ENCODE data around the gene NELL1. TPM values are rescaled to one million over a fixed set of nuclear protein-coding genes. Genes with fewer than 3 reads are reported as not detected.

NELL1 gene
- total and polyA plus RNA-seq, 2 donors (not counting 3 experiments of a cell fraction or from before 2014, with no cell fraction given): not detected

DNA sequence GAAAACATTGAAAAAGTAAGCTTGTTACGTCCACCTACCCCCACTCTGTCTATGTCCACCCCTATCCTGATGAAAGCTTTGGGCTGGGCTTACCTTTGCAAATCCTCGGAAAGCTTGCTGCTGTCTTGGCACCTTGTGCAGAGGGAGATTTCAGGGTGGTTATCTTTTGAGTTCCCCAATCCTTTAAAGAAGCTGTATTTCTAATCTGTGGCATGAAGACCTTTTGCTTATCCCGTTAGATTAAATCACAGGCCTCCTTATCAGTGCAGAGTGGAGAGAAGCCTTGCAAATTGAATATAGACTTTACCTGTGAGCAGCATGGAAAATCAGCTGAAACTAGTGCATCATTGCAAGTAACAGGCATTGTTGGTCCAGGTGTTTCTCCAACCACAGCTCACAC is 942.9 kb downstream of the NELL1 start:
- H3K4me1 ChIP-seq (ENCODE audit: control insufficient read depth, extremely low read depth, insufficient read depth, low read length): no peaks in the 10 kb centered on the region
- H3K4me3 ChIP-seq (replicated peaks in 1 of 3; ENCODE audit: insufficient read depth in 1 of 3, low read depth in 1 of 3, low read length in 3 of 3): no peak overlapping the region
- H3K27me3 ChIP-seq (ENCODE audit: control insufficient read depth in 2 of 2, insufficient read depth in 2 of 2, low read length in 2 of 2): no peaks in the 10 kb centered on the region
- no peak for FAIRE-seq
- ChIA-PET CTCF (no interaction called here), POLR2A (no interaction called here)
- no peaks in the 10 kb centered on the region for H4K20me1 ChIP-seq (replicated peaks; ENCODE audit: control insufficient read depth, extremely low read depth, insufficient read depth, low read length)
- no peak overlapping the region for H3K4me2 ChIP-seq (ENCODE audit: insufficient read depth, low read length)
- no peak overlapping the region for H3K27ac ChIP-seq (ENCODE audit: insufficient read depth, low read depth, low read length)
- intact Hi-C loops (cut with micrococcal nuclease): no loop called here
- TF ChIP-seq POLR2A (IDR thresholded peaks at IDR 0.05; ENCODE audit: low read depth, low read length) (no peak), FOS (IDR thresholded peaks at IDR 0.05; ENCODE audit: borderline replicate concordance, insufficient read depth, low read length) (no peak), JUN (IDR thresholded peaks at IDR 0.05; ENCODE audit: borderline replicate concordance, insufficient read depth, insufficient read length, low read depth) (no peak), GATA2 (IDR thresholded peaks at IDR 0.05; ENCODE audit: insufficient read depth, insufficient read length, low read depth, low read length) (no peak), POLR2AphosphoS5 (IDR thresholded peaks at IDR 0.05; ENCODE audit: insufficient read depth, low read depth, low read length) (no peak), EZH2 (IDR thresholded peaks at IDR 0.05; ENCODE audit: borderline replicate concordance, low read depth, low read length, severe bottlenecking) (no peak), MYC (IDR thresholded peaks at IDR 0.05; ENCODE audit: low read depth, low read length) (no peak)
- TF ChIP-seq, protein P1, sequence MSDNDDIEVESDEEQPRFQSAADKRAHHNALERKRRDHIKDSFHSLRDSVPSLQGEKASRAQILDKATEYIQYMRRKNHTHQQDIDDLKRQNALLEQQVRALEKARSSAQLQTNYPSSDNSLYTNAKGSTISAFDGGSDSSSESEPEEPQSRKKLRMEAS (IDR thresholded peaks at IDR 0.05; ENCODE audit: insufficient read depth, insufficient read length): no peak
- no peaks in the 10 kb centered on the region for H3K36me3 ChIP-seq (ENCODE audit: control insufficient read depth in 2 of 2, extremely low read depth in 1 of 2, insufficient read depth in 2 of 2, low read length in 2 of 2)
- dilution Hi-C loops (cut with MboI; ENCODE audit: extremely low pct_ligation_motif_present, low sequenced_read_pairs): no loop called here
- H3K9ac ChIP-seq (replicated peaks; ENCODE audit: extremely low read depth, insufficient read depth, low read length): no peak overlapping the region
- no peak overlapping the region for H2AFZ ChIP-seq (ENCODE audit: low read depth, low read length)
- H3K79me2 ChIP-seq (ENCODE audit: control insufficient read depth, insufficient read depth, low read length): no peaks in the 10 kb centered on the region
- no peak for DNase-seq (ENCODE audit: low read depth, low spot score)
- no peaks in the 10 kb centered on the region for H3K9me1 ChIP-seq (replicated peaks; ENCODE audit: control insufficient read depth, extremely low read depth, insufficient read depth, low read length)
- H3K9me3 ChIP-seq (replicated peaks; ENCODE audit: control insufficient read depth, insufficient read depth, low read length): peaks cover 2% of the 10 kb centered on the region
- no TSS peak for BruUV-seq (replicated peaks)

DNA sequence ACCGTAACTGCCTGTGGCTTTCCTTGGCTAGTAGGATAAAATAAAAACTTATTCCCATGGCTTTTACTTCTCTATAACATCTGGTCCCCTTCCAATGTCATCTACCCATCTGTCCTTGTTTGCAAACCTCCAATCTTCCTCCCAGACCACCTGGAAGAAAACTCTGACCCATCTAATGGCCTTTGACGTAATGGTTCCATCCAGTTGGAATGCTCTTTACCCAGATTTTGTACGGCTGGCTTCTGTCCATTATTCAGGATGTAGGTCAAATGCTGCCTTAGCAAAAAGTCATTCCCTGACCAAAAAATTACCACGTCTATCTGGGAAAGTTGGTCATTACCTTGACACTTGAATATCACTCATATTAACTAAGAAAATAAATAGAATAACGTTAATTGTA is 945.6 kb downstream of the NELL1 start:
- Histone ChIP-seq H3K4me2 (ENCODE audit: insufficient read depth, low read length) (no peak overlapping the region), H3K27ac (ENCODE audit: insufficient read depth, low read depth, low read length) (no peak overlapping the region), H3K79me2 (ENCODE audit: control insufficient read depth, insufficient read depth, low read length) (no peaks in the 10 kb centered on the region), H3K9ac (replicated peaks; ENCODE audit: extremely low read depth, insufficient read depth, low read length) (no peak overlapping the region), H3K36me3 (ENCODE audit: control insufficient read depth in 2 of 2, extremely low read depth in 1 of 2, insufficient read depth in 2 of 2, low read length in 2 of 2) (no peaks in the 10 kb centered on the region), H3K4me1 (ENCODE audit: control insufficient read depth, extremely low read depth, insufficient read depth, low read length) (no peaks in the 10 kb centered on the region), H3K9me1 (replicated peaks; ENCODE audit: control insufficient read depth, extremely low read depth, insufficient read depth, low read length) (no peaks in the 10 kb centered on the region), H3K9me3 (replicated peaks; ENCODE audit: control insufficient read depth, insufficient read depth, low read length) (peaks cover 2% of the 10 kb centered on the region), H4K20me1 (replicated peaks; ENCODE audit: control insufficient read depth, extremely low read depth, insufficient read depth, low read length) (no peaks in the 10 kb centered on the region), H2AFZ (ENCODE audit: low read depth, low read length) (no peak overlapping the region), H3K4me3 (replicated peaks in 1 of 3; ENCODE audit: insufficient read depth in 1 of 3, low read depth in 1 of 3, low read length in 3 of 3) (no peak overlapping the region), H3K27me3 (ENCODE audit: control insufficient read depth in 2 of 2, insufficient read depth in 2 of 2, low read length in 2 of 2) (no peaks in the 10 kb centered on the region)
- no TSS peak for BruUV-seq (replicated peaks)
- intact Hi-C loops (cut with micrococcal nuclease) (no loop called here), dilution Hi-C loops (cut with MboI; ENCODE audit: extremely low pct_ligation_motif_present, low sequenced_read_pairs) (no loop called here)
- POLR2A ChIA-PET: no interaction called here
- DNase-seq (ENCODE audit: low read depth, low spot score) (no peak), FAIRE-seq (no peak)
- TF ChIP-seq POLR2AphosphoS5 (IDR thresholded peaks at IDR 0.05; ENCODE audit: insufficient read depth, low read depth, low read length) (no peak), GATA2 (IDR thresholded peaks at IDR 0.05; ENCODE audit: insufficient read depth, insufficient read length, low read depth, low read length) (no peak), FOS (IDR thresholded peaks at IDR 0.05; ENCODE audit: borderline replicate concordance, insufficient read depth, low read length) (no peak), JUN (IDR thresholded peaks at IDR 0.05; ENCODE audit: borderline replicate concordance, insufficient read depth, insufficient read length, low read depth) (no peak), POLR2A (IDR thresholded peaks at IDR 0.05; ENCODE audit: low read depth, low read length) (no peak), EZH2 (IDR thresholded peaks at IDR 0.05; ENCODE audit: borderline replicate concordance, low read depth, low read length, severe bottlenecking) (no peak), MYC (IDR thresholded peaks at IDR 0.05; ENCODE audit: low read depth, low read length) (no peak)
- TF ChIP-seq, protein P1 (IDR thresholded peaks at IDR 0.05; ENCODE audit: insufficient read depth, insufficient read length): no peak
- TF ChIP-seq, protein P2, sequence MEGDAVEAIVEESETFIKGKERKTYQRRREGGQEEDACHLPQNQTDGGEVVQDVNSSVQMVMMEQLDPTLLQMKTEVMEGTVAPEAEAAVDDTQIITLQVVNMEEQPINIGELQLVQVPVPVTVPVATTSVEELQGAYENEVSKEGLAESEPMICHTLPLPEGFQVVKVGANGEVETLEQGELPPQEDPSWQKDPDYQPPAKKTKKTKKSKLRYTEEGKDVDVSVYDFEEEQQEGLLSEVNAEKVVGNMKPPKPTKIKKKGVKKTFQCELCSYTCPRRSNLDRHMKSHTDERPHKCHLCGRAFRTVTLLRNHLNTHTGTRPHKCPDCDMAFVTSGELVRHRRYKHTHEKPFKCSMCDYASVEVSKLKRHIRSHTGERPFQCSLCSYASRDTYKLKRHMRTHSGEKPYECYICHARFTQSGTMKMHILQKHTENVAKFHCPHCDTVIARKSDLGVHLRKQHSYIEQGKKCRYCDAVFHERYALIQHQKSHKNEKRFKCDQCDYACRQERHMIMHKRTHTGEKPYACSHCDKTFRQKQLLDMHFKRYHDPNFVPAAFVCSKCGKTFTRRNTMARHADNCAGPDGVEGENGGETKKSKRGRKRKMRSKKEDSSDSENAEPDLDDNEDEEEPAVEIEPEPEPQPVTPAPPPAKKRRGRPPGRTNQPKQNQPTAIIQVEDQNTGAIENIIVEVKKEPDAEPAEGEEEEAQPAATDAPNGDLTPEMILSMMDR (IDR thresholded peaks at IDR 0.05; ENCODE audit: extremely low read depth in 1 of 2, insufficient read depth in 1 of 2, low read depth in 1 of 2, low read length in 2 of 2): no peak
- CTCF ChIA-PET: no interaction called here

Data from endothelial cell of umbilical vein (primary cell).